ENCODE measurements around the gene PTPRCAP.

The PTPRCAP gene

GRCh38 chr11:67413266-67413849 is 24.1 kb downstream of the PTPRCAP start:
- peaks cover 2% of the 10 kb centered on the region for H3K36me3 ChIP-seq (ENCODE audit: control insufficient read depth, insufficient read depth, low read length)
- no peak overlapping the region for H3K4me3 ChIP-seq (replicated peaks; ENCODE audit: low read depth, low read length)
- no peaks in the 10 kb centered on the region; the same call in 1 of the 2 replicates for H3K27me3 ChIP-seq (replicated peaks; ENCODE audit: control insufficient read depth, insufficient read depth, low read length)
- no peak for TF ChIP-seq CTCF (IDR thresholded peaks at IDR 0.05; ENCODE audit: insufficient read depth, low read length, poor library complexity, severe bottlenecking)
- DNase-seq (ENCODE audit: extremely low read depth, insufficient read length): no peak

GRCh38 chr11:67412495-67413179 is 24.8 kb downstream of the PTPRCAP start:
- no peak overlapping the region for H3K4me3 ChIP-seq (replicated peaks; ENCODE audit: low read depth, low read length)
- no peak for DNase-seq (ENCODE audit: extremely low read depth, insufficient read length)
- TF ChIP-seq CTCF (IDR thresholded peaks at IDR 0.05; ENCODE audit: insufficient read depth, low read length, poor library complexity, severe bottlenecking): no peak
- H3K36me3 ChIP-seq (ENCODE audit: control insufficient read depth, insufficient read depth, low read length): peaks cover 7% of the 10 kb centered on the region
- no peaks in the 10 kb centered on the region; the same call in 1 of the 2 replicates for H3K27me3 ChIP-seq (replicated peaks; ENCODE audit: control insufficient read depth, insufficient read depth, low read length)

GRCh38 chr11:67411785-67412152 is 25.7 kb downstream of the PTPRCAP start:
- Histone ChIP-seq H3K27me3 (replicated peaks; ENCODE audit: control insufficient read depth, insufficient read depth, low read length) (no peaks in the 10 kb centered on the region; the same call in 1 of the 2 replicates), H3K4me3 (replicated peaks; ENCODE audit: low read depth, low read length) (no peak overlapping the region), H3K36me3 (ENCODE audit: control insufficient read depth, insufficient read depth, low read length) (peaks cover 10% of the 10 kb centered on the region)
- no peak for TF ChIP-seq CTCF (IDR thresholded peaks at IDR 0.05; ENCODE audit: insufficient read depth, low read length, poor library complexity, severe bottlenecking)
- DNase-seq (ENCODE audit: extremely low read depth, insufficient read length): no peak

- DNase-seq (ENCODE audit: extremely low read depth, insufficient read length): no peak
- Histone ChIP-seq H3K27me3 (replicated peaks; ENCODE audit: control insufficient read depth, insufficient read depth, low read length) (no peaks in the 10 kb centered on the region; the same call in 1 of the 2 replicates), H3K4me3 (replicated peaks; ENCODE audit: low read depth, low read length) (no peak overlapping the region), H3K36me3 (ENCODE audit: control insufficient read depth, insufficient read depth, low read length) (peaks cover 12% of the 10 kb centered on the region)
- TF ChIP-seq CTCF (IDR thresholded peaks at IDR 0.05; ENCODE audit: insufficient read depth, low read length, poor library complexity, severe bottlenecking): no peak
Measured at GRCh38 chr11:67410984-67411784, 26.3 kb downstream of the PTPRCAP start.

- Histone ChIP-seq H3K27me3 (replicated peaks; ENCODE audit: control insufficient read depth, insufficient read depth, low read length) (no peaks in the 10 kb centered on the region; the same call in 1 of the 2 replicates), H3K4me3 (replicated peaks; ENCODE audit: low read depth, low read length) (no peak overlapping the region), H3K36me3 (ENCODE audit: control insufficient read depth, insufficient read depth, low read length) (peaks cover 17% of the 10 kb centered on the region)
- no peak for DNase-seq (ENCODE audit: extremely low read depth, insufficient read length)
- TF ChIP-seq CTCF (IDR thresholded peaks at IDR 0.05; ENCODE audit: insufficient read depth, low read length, poor library complexity, severe bottlenecking): no peak
Measured at GRCh38 chr11:67410369-67410831, 27.1 kb downstream of the PTPRCAP start.
